GM18868 (cell line): ENCODE measurements around the gene CDK14.
"Not testable (repeated sequence)": the region's sequence is repeated elsewhere in the genome, so short reads cannot be mapped to it uniquely, and the experiment has no call there.

Experiments used
- ATAC-seq: cut with Tn5 transposase; IDR thresholded peaks from one replicate; pipeline ENCODE4 v1.9.1; 2021; ENCODE audit warnings: mild to moderate bottlenecking, moderate library complexity; ENCODE audit not compliant: unreplicated experiment

CDK14 gene

GRCh38 chr7:90713628-90714027 is 117.5 kb downstream of the CDK14 start:
- ATAC-seq, result no peak

GRCh38 chr7:90715067-90715466 is 118.9 kb downstream of the CDK14 start:
- ATAC-seq, result peak; percentile 64

GRCh38 chr7:90717296-90718060 is 121.4 kb downstream of the CDK14 start:
- ATAC-seq, result no peak

- ATAC-seq, result no peak
These were observed 123.0 kb downstream of the CDK14 start for GRCh38 chr7:90719155-90719554.

GRCh38 chr7:90720984-90721760 is 125.1 kb downstream of the CDK14 start:
- ATAC-seq, result no peak

GRCh38 chr7:90721869-90722431 is 125.8 kb downstream of the CDK14 start:
- ATAC-seq, result no peak

- no peak for ATAC-seq
These were observed 127.1 kb downstream of the CDK14 start for GRCh38 chr7:90723233-90723632.

GRCh38 chr7:90723866-90724265 is 127.7 kb downstream of the CDK14 start:
- no peak for ATAC-seq

- peak; percentile 40 for ATAC-seq
These were observed 130.0 kb downstream of the CDK14 start for GRCh38 chr7:90726120-90726519.

GRCh38 chr7:90726623-90727022 is 130.5 kb downstream of the CDK14 start:
- ATAC-seq, result peak; percentile 23

- no peak for ATAC-seq
These were observed 131.3 kb downstream of the CDK14 start for GRCh38 chr7:90727412-90727811.

- peak; percentile 78 for ATAC-seq
These were observed 132.4 kb downstream of the CDK14 start for GRCh38 chr7:90728568-90728967.

GRCh38 chr7:90735611-90736280 is 139.6 kb downstream of the CDK14 start:
- ATAC-seq, result not testable (repeated sequence)

GRCh38 chr7:90736316-90736715 is 140.2 kb downstream of the CDK14 start:
- no peak for ATAC-seq

GRCh38 chr7:90736968-90737939 is 141.1 kb downstream of the CDK14 start:
- peak; percentile 99 for ATAC-seq

- no peak for ATAC-seq
These were observed 142.1 kb downstream of the CDK14 start for GRCh38 chr7:90738249-90738648.

GRCh38 chr7:90739716-90740115 is 143.6 kb downstream of the CDK14 start:
- no peak for ATAC-seq

- no peak for ATAC-seq
These were observed 144.3 kb downstream of the CDK14 start for GRCh38 chr7:90740386-90740785.

GRCh38 chr7:90743626-90744025 is 147.5 kb downstream of the CDK14 start:
- no peak for ATAC-seq

GRCh38 chr7:90747516-90747915 is 151.4 kb downstream of the CDK14 start:
- no peak for ATAC-seq
